KMS-11 (cell line): ENCODE results near the gene MAP7D2.
"Not testable (repeated sequence)": the region's sequence is repeated elsewhere in the genome, so short reads cannot be mapped to it uniquely, and the experiment has no call there.

ENCODE experiments used
- H2AFZ ChIP-seq: fragments of 200-600 bp; sonication (generic); 2 replicates; pipeline ENCODE4 v1.6.1; 2016; ENCODE audit warnings: antibody characterized with exemption, mixed run types, low read depth
- H3K27ac ChIP-seq: fragments of 200-600 bp; sonication (generic); 2 replicates; pipeline ENCODE4 v1.6.1; 2016; ENCODE audit warnings: mild to moderate bottlenecking, mixed run types
- H3K27me3 ChIP-seq: fragments of 200-600 bp; sonication (generic); 2 replicates; pipeline ENCODE4 v1.6.1; 2017; ENCODE audit warnings: mild to moderate bottlenecking, low read depth, mixed run types, moderate library complexity; ENCODE audit not compliant: insufficient read depth
- H3K36me3 ChIP-seq: fragments of 200-600 bp; sonication (generic); 2 replicates; pipeline ENCODE4 v1.6.1; 2017; ENCODE audit warnings: mild to moderate bottlenecking, mixed run types; ENCODE audit not compliant: insufficient read depth
- H3K4me1 ChIP-seq: fragments of 200-600 bp; sonication (generic); 2 replicates; pipeline ENCODE4 v1.6.1; 2016; ENCODE audit warnings: mild to moderate bottlenecking, low read depth, mixed run types; ENCODE audit not compliant: poor library complexity, severe bottlenecking
- H3K4me2 ChIP-seq: fragments of 200-600 bp; sonication (generic); 2 replicates; pipeline ENCODE4 v1.7.0; 2016; ENCODE audit warnings: mild to moderate bottlenecking, mixed run types
- H3K4me3 ChIP-seq: fragments of 200-600 bp; sonication (generic); IDR thresholded peaks from 2 replicates; pipeline ENCODE4 v1.6.1; 2017; ENCODE audit warnings: low read depth, low read length, mixed read lengths; ENCODE audit not compliant: insufficient read depth
- H3K79me2 ChIP-seq: fragments of 200-600 bp; sonication (generic); 2 replicates; pipeline ENCODE4 v1.6.1; 2016; ENCODE audit warnings: low read depth, mixed run types; ENCODE audit not compliant: insufficient read depth
- H3K9ac ChIP-seq: fragments of 200-600 bp; sonication (generic); 2 replicates; pipeline ENCODE4 v1.6.1; 2016; ENCODE audit warnings: mild to moderate bottlenecking, mixed run types
- H4K20me1 ChIP-seq: fragments of 200-600 bp; sonication (generic); 2 replicates; pipeline ENCODE4 v1.6.1; 2016; ENCODE audit warnings: mild to moderate bottlenecking, mixed run types; ENCODE audit not compliant: insufficient read depth
- CTCF ChIP-seq: fragments of 200-600 bp; sonication (generic); conservative IDR thresholded peaks from 2 replicates; pipeline ENCODE4 v1.6.1; 2017; ENCODE audit warnings: low read depth, mild to moderate bottlenecking, antibody characterized with exemption, low read length, moderate library complexity, mixed read lengths

The MAP7D2 gene

GRCh38 chrX:20116577-20117240 lies at the start of gene MAP7D2:
Gene MAP7D2 (minus strand): TSS chrX:20116907. CDS start chrX:20116879, 28 bp downstream.
- Histone ChIP-seq H3K4me3 (no peak within 1 kb of the TSS), H2AFZ (no peak within 1 kb of the TSS)

GRCh38 chrX:20162516-20162915 lies 45.8 kb upstream of the MAP7D2 start:
- not testable (repeated sequence) for H3K27me3 ChIP-seq, H3K4me2 ChIP-seq, H3K9ac ChIP-seq, H4K20me1 ChIP-seq, H3K79me2 ChIP-seq, H3K4me1 ChIP-seq, H3K36me3 ChIP-seq, H3K27ac ChIP-seq, H3K4me3 ChIP-seq, H2AFZ ChIP-seq

More at GRCh38 chrX:20116577-20117240, at the start of gene MAP7D2:
- H3K36me3 ChIP-seq: no peaks in the 10 kb centered on the region
- peaks cover 16% of the 10 kb centered on the region for H3K4me1 ChIP-seq
- H3K27me3 ChIP-seq: no peaks in the 10 kb centered on the region
- no peak for TF ChIP-seq CTCF
- H3K27ac ChIP-seq: no peak within 1 kb of the TSS
- H3K79me2 ChIP-seq: no peaks in the 10 kb centered on the region
- no peak within 1 kb of the TSS for H3K4me2 ChIP-seq
- H4K20me1 ChIP-seq: no peaks in the 10 kb centered on the region
- H3K9ac ChIP-seq: no peak within 1 kb of the TSS

- H3K79me2 ChIP-seq: no peaks in the 10 kb centered on the region
- H3K4me2 ChIP-seq: no peak overlapping the region
- no peaks in the 10 kb centered on the region for H3K4me1 ChIP-seq
- H4K20me1 ChIP-seq: no peaks in the 10 kb centered on the region
- H2AFZ ChIP-seq: no peak overlapping the region
- no peak overlapping the region for H3K27ac ChIP-seq
- H3K4me3 ChIP-seq: no peak overlapping the region
- H3K27me3 ChIP-seq: no peaks in the 10 kb centered on the region
- H3K36me3 ChIP-seq: no peaks in the 10 kb centered on the region
- TF ChIP-seq CTCF: no peak
- H3K9ac ChIP-seq: no peak overlapping the region
Observed at GRCh38 chrX:20159797-20160385, 43.2 kb upstream of the MAP7D2 start.

- no peak overlapping the region for H3K27ac ChIP-seq
- H3K9ac ChIP-seq: no peak overlapping the region
- no peak overlapping the region for H3K4me3 ChIP-seq
- H3K36me3 ChIP-seq: no peaks in the 10 kb centered on the region
- H3K4me2 ChIP-seq: no peak overlapping the region
- no peak overlapping the region for H2AFZ ChIP-seq
- TF ChIP-seq CTCF: no peak
- H4K20me1 ChIP-seq: no peaks in the 10 kb centered on the region
- no peaks in the 10 kb centered on the region for H3K4me1 ChIP-seq
- no peaks in the 10 kb centered on the region for H3K27me3 ChIP-seq
- no peaks in the 10 kb centered on the region for H3K79me2 ChIP-seq
Observed at GRCh38 chrX:20151689-20152088, 35.0 kb upstream of the MAP7D2 start.

GRCh38 chrX:20149326-20149725 lies 32.6 kb upstream of the MAP7D2 start:
- Histone ChIP-seq H3K27ac (no peak overlapping the region), H3K79me2 (no peaks in the 10 kb centered on the region), H3K4me1 (no peaks in the 10 kb centered on the region), H3K4me2 (no peak overlapping the region), H4K20me1 (no peaks in the 10 kb centered on the region), H3K36me3 (no peaks in the 10 kb centered on the region), H2AFZ (no peak overlapping the region), H3K4me3 (no peak overlapping the region), H3K9ac (no peak overlapping the region), H3K27me3 (no peaks in the 10 kb centered on the region)
- TF ChIP-seq CTCF: no peak
